Activated gamma-delta T cell (primary cell): ENCODE results near the gene TMUB2.
A peak's percentile ranks its signal among the peaks of the same experiment; 100 is the strongest.
"Not testable (repeated sequence)": the region's sequence is repeated elsewhere in the genome, so short reads cannot be mapped to it uniquely, and the experiment has no call there.

Source experiments
- DNase-seq: peaks from one replicate; lab custom pipeline; 2025; lab: John Stamatoyannopoulos, UW
- total RNA-seq, 2 donors: gene quantifications; one replicate each; lab custom pipeline; 2026; lab: John Stamatoyannopoulos, UW

Gene TMUB2
- total RNA-seq, result 71.9 to 73.8 reads per million in 2 donors

GRCh38 chr17:44186307-44187130, at the start of gene TMUB2:
TMUB2 (plus strand) TSS chr17:44186972; CDS start chr17:44187709, 737 bp downstream.
- DNase-seq, result peak; percentile 92

- no peak for DNase-seq
Measured at GRCh38 chr17:44137891-44138709, 48.7 kb upstream of the TMUB2 start.

- not testable (repeated sequence) for DNase-seq
Measured at GRCh38 chr17:44143921-44144320, 42.9 kb upstream of the TMUB2 start.

GRCh38 chr17:44144966-44145739, 41.6 kb upstream of the TMUB2 start:
- DNase-seq, result no peak

- no peak for DNase-seq
Measured at GRCh38 chr17:44146375-44147346, 40.1 kb upstream of the TMUB2 start.

- DNase-seq, result no peak
Measured at GRCh38 chr17:44147812-44148211, 39.0 kb upstream of the TMUB2 start.

- DNase-seq, result not testable (repeated sequence)
Measured at GRCh38 chr17:44149066-44149465, 37.7 kb upstream of the TMUB2 start.

GRCh38 chr17:44149750-44150329, 36.9 kb upstream of the TMUB2 start:
- no peak for DNase-seq

GRCh38 chr17:44152875-44153274, 33.9 kb upstream of the TMUB2 start:
- no peak for DNase-seq

- no peak for DNase-seq
Measured at GRCh38 chr17:44155488-44155887, 31.3 kb upstream of the TMUB2 start.

GRCh38 chr17:44159519-44160210, 27.1 kb upstream of the TMUB2 start:
- no peak for DNase-seq

- no peak for DNase-seq
Measured at GRCh38 chr17:44164476-44164875, 22.3 kb upstream of the TMUB2 start.

GRCh38 chr17:44167181-44167861, 19.5 kb upstream of the TMUB2 start:
- DNase-seq, result no peak

- no peak for DNase-seq
Measured at GRCh38 chr17:44170135-44170498, 16.7 kb upstream of the TMUB2 start.

- no peak for DNase-seq
Measured at GRCh38 chr17:44170499-44171201, 16.1 kb upstream of the TMUB2 start, which contains the start of gene ASB16. ASB16 (plus strand) TSS chr17:44170704; CDS start chr17:44170790, 86 bp downstream.

GRCh38 chr17:44171931-44172455, 14.8 kb upstream of the TMUB2 start:
- DNase-seq, result no peak

- DNase-seq, result no peak
Measured at GRCh38 chr17:44174427-44174826, 12.3 kb upstream of the TMUB2 start.

- DNase-seq, result no peak
Measured at GRCh38 chr17:44176257-44176656, 10.5 kb upstream of the TMUB2 start.
